ENCODE data around the gene OGFRL1. TPM values are rescaled to one million over a fixed set of nuclear protein-coding genes. Genes with fewer than 3 reads are reported as not detected.
"Not testable (repeated sequence)": the region's sequence is repeated elsewhere in the genome, so short reads cannot be mapped to it uniquely, and the experiment has no call there.

OGFRL1 gene
- polyA plus RNA-seq, 2 donors: 12.1 to 15.5 TPM

GRCh38 chr6:71254323-71254722, 34.3 kb upstream of the OGFRL1 start:
- no peaks in the 10 kb centered on the region for H3K27me3 ChIP-seq (ENCODE audit: control insufficient read depth in 1 of 2, insufficient read depth in 2 of 2, low read length in 2 of 2)

GRCh38 chr6:71258078-71258866, 30.3 kb upstream of the OGFRL1 start:
- WGBS, 2 donors: 80% methylated on average over 7 of the region's 7 CpGs
- Histone ChIP-seq H3K27ac (ENCODE audit: low read depth in 2 of 2, low read length in 1 of 2) (no peak overlapping the region), H3K4me1 (ENCODE audit: control insufficient read depth in 2 of 2, insufficient read depth in 2 of 2, low read length in 1 of 2) (no peaks in the 10 kb centered on the region), H3K36me3 (ENCODE audit: control insufficient read depth in 2 of 2, insufficient read depth in 2 of 2, low read length in 1 of 2) (no peaks in the 10 kb centered on the region), H3K4me3 (ENCODE audit: low read depth in 1 of 2, low read length in 2 of 2) (no peak overlapping the region), H3K9me3 (ENCODE audit: control insufficient read depth in 2 of 2, insufficient read depth in 1 of 2, low read depth in 1 of 2, low read length in 1 of 2) (no peaks in the 10 kb centered on the region), H3K27me3 (ENCODE audit: control insufficient read depth in 1 of 2, insufficient read depth in 2 of 2, low read length in 2 of 2) (no peaks in the 10 kb centered on the region)

More at GRCh38 chr6:71254323-71254722, 34.3 kb upstream of the OGFRL1 start:
- Histone ChIP-seq H3K4me3 (ENCODE audit: low read depth in 1 of 2, low read length in 2 of 2) (no peak overlapping the region), H3K4me1 (ENCODE audit: control insufficient read depth in 2 of 2, insufficient read depth in 2 of 2, low read length in 1 of 2) (no peaks in the 10 kb centered on the region), H3K27ac (ENCODE audit: low read depth in 2 of 2, low read length in 1 of 2) (no peak overlapping the region), H3K36me3 (ENCODE audit: control insufficient read depth in 2 of 2, insufficient read depth in 2 of 2, low read length in 1 of 2) (no peaks in the 10 kb centered on the region), H3K9me3 (ENCODE audit: control insufficient read depth in 2 of 2, insufficient read depth in 1 of 2, low read depth in 1 of 2, low read length in 1 of 2) (no peaks in the 10 kb centered on the region)
- 52 to 56% methylated on average over 3 of the region's 3 CpGs for WGBS, 2 donors

GRCh38 chr6:71259888-71260604, 28.6 kb upstream of the OGFRL1 start:
- H3K27me3 ChIP-seq (ENCODE audit: control insufficient read depth in 1 of 2, insufficient read depth in 2 of 2, low read length in 2 of 2): no peaks in the 10 kb centered on the region
- H3K4me3 ChIP-seq (ENCODE audit: low read depth in 1 of 2, low read length in 2 of 2): no peak overlapping the region
- H3K27ac ChIP-seq (ENCODE audit: low read depth in 2 of 2, low read length in 1 of 2): no peak overlapping the region
- H3K36me3 ChIP-seq (ENCODE audit: control insufficient read depth in 2 of 2, insufficient read depth in 2 of 2, low read length in 1 of 2): no peaks in the 10 kb centered on the region
- no peaks in the 10 kb centered on the region for H3K9me3 ChIP-seq (ENCODE audit: control insufficient read depth in 2 of 2, insufficient read depth in 1 of 2, low read depth in 1 of 2, low read length in 1 of 2)
- H3K4me1 ChIP-seq (ENCODE audit: control insufficient read depth in 2 of 2, insufficient read depth in 2 of 2, low read length in 1 of 2): no peaks in the 10 kb centered on the region
- WGBS, 2 donors: 80 to 95% methylated on average over 2 of the region's 2 CpGs

- Histone ChIP-seq H3K27ac (ENCODE audit: low read depth in 2 of 2, low read length in 1 of 2) (no peak overlapping the region), H3K36me3 (ENCODE audit: control insufficient read depth in 2 of 2, insufficient read depth in 2 of 2, low read length in 1 of 2) (no peaks in the 10 kb centered on the region), H3K9me3 (ENCODE audit: control insufficient read depth in 2 of 2, insufficient read depth in 1 of 2, low read depth in 1 of 2, low read length in 1 of 2) (no peaks in the 10 kb centered on the region), H3K4me3 (ENCODE audit: low read depth in 1 of 2, low read length in 2 of 2) (no peak overlapping the region), H3K27me3 (ENCODE audit: control insufficient read depth in 1 of 2, insufficient read depth in 2 of 2, low read length in 2 of 2) (no peaks in the 10 kb centered on the region), H3K4me1 (ENCODE audit: control insufficient read depth in 2 of 2, insufficient read depth in 2 of 2, low read length in 1 of 2) (no peaks in the 10 kb centered on the region)
- WGBS, 2 donors: 85% methylated on average over 7 of the region's 7 CpGs
Measured at GRCh38 chr6:71262914-71263313, 25.7 kb upstream of the OGFRL1 start.

- H3K4me3 ChIP-seq (ENCODE audit: low read depth in 1 of 2, low read length in 2 of 2); H3K27ac ChIP-seq (ENCODE audit: low read depth in 2 of 2, low read length in 1 of 2); H3K9me3 ChIP-seq (ENCODE audit: control insufficient read depth in 2 of 2, insufficient read depth in 1 of 2, low read depth in 1 of 2, low read length in 1 of 2); H3K36me3 ChIP-seq (ENCODE audit: control insufficient read depth in 2 of 2, insufficient read depth in 2 of 2, low read length in 1 of 2); H3K4me1 ChIP-seq (ENCODE audit: control insufficient read depth in 2 of 2, insufficient read depth in 2 of 2, low read length in 1 of 2); H3K27me3 ChIP-seq (ENCODE audit: control insufficient read depth in 1 of 2, insufficient read depth in 2 of 2, low read length in 2 of 2): not testable (repeated sequence)
- WGBS, 2 donors: 87 to 94% methylated on average over 12 to 24 of the region's 24 CpGs
Measured at GRCh38 chr6:71266392-71266791, 22.2 kb upstream of the OGFRL1 start.

GRCh38 chr6:71268735-71269437, 19.7 kb upstream of the OGFRL1 start:
- Histone ChIP-seq H3K9me3 (ENCODE audit: control insufficient read depth in 2 of 2, insufficient read depth in 1 of 2, low read depth in 1 of 2, low read length in 1 of 2) (peaks cover 0 to 2% of the 10 kb centered on the region in 2 donors), H3K4me3 (ENCODE audit: low read depth in 1 of 2, low read length in 2 of 2) (no peak overlapping the region), H3K4me1 (ENCODE audit: control insufficient read depth in 2 of 2, insufficient read depth in 2 of 2, low read length in 1 of 2) (no peaks in the 10 kb centered on the region), H3K36me3 (ENCODE audit: control insufficient read depth in 2 of 2, insufficient read depth in 2 of 2, low read length in 1 of 2) (no peaks in the 10 kb centered on the region), H3K27me3 (ENCODE audit: control insufficient read depth in 1 of 2, insufficient read depth in 2 of 2, low read length in 2 of 2) (no peaks in the 10 kb centered on the region), H3K27ac (ENCODE audit: low read depth in 2 of 2, low read length in 1 of 2) (no peak overlapping the region)
- WGBS, 2 donors: 65 to 70% methylated on average over 3 of the region's 3 CpGs

- H3K9me3 ChIP-seq (ENCODE audit: control insufficient read depth in 2 of 2, insufficient read depth in 1 of 2, low read depth in 1 of 2, low read length in 1 of 2): no peaks in the 10 kb centered on the region
- no peak overlapping the region for H3K4me3 ChIP-seq (ENCODE audit: low read depth in 1 of 2, low read length in 2 of 2)
- H3K27me3 ChIP-seq (ENCODE audit: control insufficient read depth in 1 of 2, insufficient read depth in 2 of 2, low read length in 2 of 2): no peaks in the 10 kb centered on the region
- 55 to 56% methylated on average over 3 of the region's 3 CpGs for WGBS, 2 donors
- no peaks in the 10 kb centered on the region for H3K36me3 ChIP-seq (ENCODE audit: control insufficient read depth in 2 of 2, insufficient read depth in 2 of 2, low read length in 1 of 2)
- H3K4me1 ChIP-seq (ENCODE audit: control insufficient read depth in 2 of 2, insufficient read depth in 2 of 2, low read length in 1 of 2): no peaks in the 10 kb centered on the region
- no peak overlapping the region for H3K27ac ChIP-seq (ENCODE audit: low read depth in 2 of 2, low read length in 1 of 2)
Measured at GRCh38 chr6:71277926-71278600, 10.5 kb upstream of the OGFRL1 start.

GRCh38 chr6:71279321-71279720, 9.3 kb upstream of the OGFRL1 start:
- H3K36me3 ChIP-seq (ENCODE audit: control insufficient read depth in 2 of 2, insufficient read depth in 2 of 2, low read length in 1 of 2): no peaks in the 10 kb centered on the region
- H3K27ac ChIP-seq (ENCODE audit: low read depth in 2 of 2, low read length in 1 of 2): no peak overlapping the region
- no peak overlapping the region for H3K4me3 ChIP-seq (ENCODE audit: low read depth in 1 of 2, low read length in 2 of 2)
- no peaks in the 10 kb centered on the region for H3K27me3 ChIP-seq (ENCODE audit: control insufficient read depth in 1 of 2, insufficient read depth in 2 of 2, low read length in 2 of 2)
- no peaks in the 10 kb centered on the region for H3K4me1 ChIP-seq (ENCODE audit: control insufficient read depth in 2 of 2, insufficient read depth in 2 of 2, low read length in 1 of 2)
- H3K9me3 ChIP-seq (ENCODE audit: control insufficient read depth in 2 of 2, insufficient read depth in 1 of 2, low read depth in 1 of 2, low read length in 1 of 2): no peaks in the 10 kb centered on the region
- WGBS, 2 donors: 91 to 92% methylated on average over 2 of the region's 2 CpGs

GRCh38 chr6:71279740-71280139, 8.9 kb upstream of the OGFRL1 start:
- no peaks in the 10 kb centered on the region for H3K27me3 ChIP-seq (ENCODE audit: control insufficient read depth in 1 of 2, insufficient read depth in 2 of 2, low read length in 2 of 2)
- WGBS, 2 donors: 58 to 67% methylated on average over 4 of the region's 4 CpGs
- no peaks in the 10 kb centered on the region for H3K9me3 ChIP-seq (ENCODE audit: control insufficient read depth in 2 of 2, insufficient read depth in 1 of 2, low read depth in 1 of 2, low read length in 1 of 2)
- H3K4me1 ChIP-seq (ENCODE audit: control insufficient read depth in 2 of 2, insufficient read depth in 2 of 2, low read length in 1 of 2): no peaks in the 10 kb centered on the region
- H3K27ac ChIP-seq (ENCODE audit: low read depth in 2 of 2, low read length in 1 of 2): no peak overlapping the region
- H3K4me3 ChIP-seq (ENCODE audit: low read depth in 1 of 2, low read length in 2 of 2): no peak overlapping the region
- no peaks in the 10 kb centered on the region for H3K36me3 ChIP-seq (ENCODE audit: control insufficient read depth in 2 of 2, insufficient read depth in 2 of 2, low read length in 1 of 2)

Data from esophagus (tissue), 2 donors.